Activated naive CD4-positive, alpha-beta T cell treated with anti-CD3 and anti-CD28 coated beads, Interleukin-2, amount 50 U/mL, for 72 hours (primary cell): ENCODE data around the gene HACD2. TPM values are rescaled to one million over a fixed set of nuclear protein-coding genes. Genes with fewer than 3 reads are reported as not detected.

ENCODE experiments used
- ATAC-seq, 2 donors: fragments of 150-1000 bp; cut with Tn5 transposase; 2 replicates each; pipeline ENCODE4 v1.10.0; 2021; ENCODE audit warnings: mild to moderate bottlenecking in 2 of 2, moderate library complexity in 2 of 2
- DNase-seq, 2 donors: peaks; one replicate each; pipeline ENCODE4 v3.0.0; 2021 to 2022; ENCODE audit warnings: low spot score in 2 of 2
- H3K27ac Mint-ChIP-seq, 2 donors: one replicate each; pipeline ENCODE4 v1.8.0; 2022; ENCODE audit warnings: mild to moderate bottlenecking in 2 of 2, mixed read lengths in 2 of 2
- H3K36me3 Mint-ChIP-seq, 2 donors: one replicate each; pipeline ENCODE4 v1.8.0; 2022; ENCODE audit warnings: mixed read lengths in 2 of 2
- H3K9me3 Mint-ChIP-seq, 2 donors: one replicate each; pipeline ENCODE4 v1.8.0; 2022; ENCODE audit warnings: mixed read lengths in 2 of 2
- total RNA-seq, 2 donors: library from RNA; stranded (reverse); gene quantifications; one replicate each; pipeline ENCODE4 v1.2.3, GENCODE V29; 2022

HACD2 gene
- total RNA-seq = 10 to 100 TPM; 21.7 to 25.5 TPM

DNA sequence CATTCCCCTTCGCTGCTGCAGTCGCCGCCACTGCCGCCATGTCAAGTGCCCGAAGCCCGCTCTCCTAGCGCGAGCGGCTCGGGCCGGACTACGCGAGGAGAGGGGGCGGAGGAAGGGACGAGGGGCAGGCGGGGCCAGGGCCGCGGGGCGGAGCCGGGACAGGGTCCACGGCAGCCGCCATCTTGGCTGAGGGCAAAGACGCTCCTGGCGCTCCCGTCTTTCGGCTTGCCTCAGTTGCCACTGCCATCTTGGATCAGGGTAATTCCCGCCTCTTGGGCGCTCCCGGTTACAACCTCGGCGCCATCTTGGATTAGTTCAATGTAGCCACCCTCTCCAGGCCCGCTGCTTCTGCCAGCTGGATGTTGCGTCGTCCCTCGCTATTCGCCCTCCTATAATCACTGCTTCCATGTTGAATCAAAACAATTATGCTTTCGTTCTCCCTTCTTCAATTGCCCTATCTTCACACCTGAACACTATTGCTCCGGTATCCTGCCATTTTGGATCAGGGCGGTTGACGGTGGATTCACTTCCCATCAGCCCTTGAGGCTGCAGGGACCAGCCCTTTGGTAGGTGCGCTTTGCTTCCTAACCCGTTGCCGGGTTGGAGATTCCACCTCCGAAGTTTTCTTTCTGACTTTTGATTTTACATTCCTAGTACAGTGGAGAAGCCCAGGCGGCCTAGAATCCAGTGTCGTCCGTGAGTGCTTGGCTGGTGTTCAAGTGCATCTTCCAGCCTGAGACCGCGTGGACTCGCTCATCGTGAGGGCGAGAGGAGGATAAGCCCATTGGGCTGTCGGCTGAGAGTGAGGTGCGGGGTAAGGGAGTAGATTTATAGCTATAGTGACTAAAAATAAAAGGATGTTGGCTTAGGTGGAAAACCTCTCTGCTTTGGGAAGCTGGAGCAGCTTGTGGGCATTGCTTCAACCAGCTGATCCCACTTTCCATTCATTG, at the start of gene HACD2:
Gene HACD2 (minus strand): TSS at position 66 of the 950 bp plus-strand sequence. CDS start 26 bp downstream, at position 40.
- Mint-ChIP-seq H3K36me3 (peaks cover 16 to 36% of the 10 kb centered on the region in 2 donors), H3K9me3 (peaks cover 6% of the 10 kb centered on the region in 2 donors), H3K27ac (peak within 1 kb of the TSS in 1 of 2 donors; percentile 88)
- DNase-seq = peak; percentile 93 to 95
- ATAC-seq = peak; percentile 94 to 95

DNA sequence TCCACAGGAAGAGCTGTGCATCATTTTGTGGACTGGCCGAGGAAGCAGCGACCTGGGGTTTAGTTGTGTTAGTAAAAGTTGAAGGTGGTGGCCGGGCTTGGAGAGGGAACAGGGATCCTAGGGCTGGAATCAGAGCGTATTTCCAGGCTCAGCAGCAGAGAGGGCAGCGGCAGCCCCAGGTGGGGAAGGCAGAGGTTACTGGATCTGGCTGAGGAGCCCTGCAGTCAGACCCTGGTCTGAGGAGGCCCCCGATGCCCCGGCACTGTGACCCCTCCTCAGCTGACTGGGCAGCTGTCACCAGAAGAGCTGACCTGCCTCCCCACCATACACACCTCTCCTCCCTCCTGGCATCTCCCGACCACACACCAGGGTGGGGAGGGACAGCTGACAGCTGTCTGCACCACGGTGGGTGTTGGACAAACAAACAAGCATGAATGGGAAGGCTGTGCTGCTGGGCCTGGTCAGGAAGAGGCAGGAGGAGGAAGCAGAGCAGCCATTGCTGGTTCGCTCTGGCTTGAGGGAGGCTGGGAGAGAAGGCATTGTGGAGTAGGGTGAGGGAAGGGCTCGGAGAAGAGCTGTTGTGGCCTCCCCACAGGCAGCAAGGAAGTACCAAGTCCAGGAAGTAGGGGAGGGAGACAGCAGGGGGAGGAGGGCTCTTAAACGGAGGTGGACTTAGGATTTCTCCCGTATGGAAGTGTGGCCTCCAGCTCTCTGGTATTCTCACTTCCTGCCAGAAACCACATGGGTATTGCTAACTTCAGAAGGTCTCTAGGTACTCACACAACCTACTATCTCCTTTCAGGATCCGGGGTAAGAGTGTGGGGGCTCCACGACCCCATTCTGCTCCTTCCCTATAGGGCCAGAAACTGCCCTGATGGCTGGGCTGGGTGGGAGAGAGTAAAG, 49.5 kb upstream of the HACD2 start:
- DNase-seq = no peak

DNA sequence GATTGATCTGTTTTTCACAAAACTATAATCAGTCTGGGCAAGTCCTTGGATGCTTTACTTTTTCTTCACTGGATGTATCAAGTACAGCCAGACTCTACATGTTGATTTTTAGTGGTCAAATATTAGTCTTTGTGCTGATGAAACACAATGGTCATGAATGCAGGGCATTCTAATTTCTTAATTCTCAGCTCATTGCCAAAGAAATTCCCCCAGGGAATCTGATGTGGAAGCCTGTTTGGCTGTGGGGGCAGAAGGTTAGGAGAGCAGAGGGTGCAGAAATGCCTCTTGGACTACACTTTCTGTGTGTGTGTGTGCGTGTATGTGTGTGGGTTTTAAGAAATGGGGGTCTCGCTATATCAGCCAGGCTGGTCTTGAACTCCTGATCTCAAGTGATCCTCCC, 48.7 kb upstream of the HACD2 start:
- Mint-ChIP-seq H3K9me3 (no peaks in the 10 kb centered on the region), H3K36me3 (no peaks in the 10 kb centered on the region), H3K27ac (no peak overlapping the region)
- no peak for ATAC-seq
- DNase-seq = no peak

More for the DNA sequence above, 49.5 kb upstream of the HACD2 start:
- ATAC-seq = no peak
- Mint-ChIP-seq H3K36me3 (no peaks in the 10 kb centered on the region), H3K27ac (peak overlapping the region in 1 of 2 donors; percentile 85), H3K9me3 (no peaks in the 10 kb centered on the region)

- H3K9me3 Mint-ChIP-seq = no peaks in the 10 kb centered on the region
- DNase-seq = no peak
- ATAC-seq = no peak
- no peak overlapping the region for H3K27ac Mint-ChIP-seq
- H3K36me3 Mint-ChIP-seq = no peaks in the 10 kb centered on the region
These were observed 47.4 kb upstream of the HACD2 start for GRCh38 chr3:123632161-123632655.

DNA sequence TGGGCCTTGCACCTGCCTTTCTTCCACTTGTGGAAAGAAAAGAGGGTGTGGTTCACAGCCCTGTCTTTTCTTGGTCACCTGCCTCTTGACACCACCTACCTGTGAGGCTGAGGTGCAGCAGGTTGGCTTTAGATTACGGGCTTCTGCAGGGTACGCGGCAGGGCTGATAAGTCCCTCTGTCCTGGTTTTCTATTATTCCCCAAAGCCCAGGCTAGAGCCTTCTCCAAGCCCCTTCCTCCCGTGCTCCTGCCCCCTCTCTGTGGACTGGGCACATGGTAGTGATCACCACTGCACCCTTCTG, 44.8 kb upstream of the HACD2 start:
- Mint-ChIP-seq H3K36me3 (no peaks in the 10 kb centered on the region), H3K27ac (no peak overlapping the region), H3K9me3 (no peaks in the 10 kb centered on the region)
- ATAC-seq = no peak
- DNase-seq = no peak

- Mint-ChIP-seq H3K36me3 (no peaks in the 10 kb centered on the region), H3K9me3 (no peaks in the 10 kb centered on the region), H3K27ac (no peak overlapping the region)
- DNase-seq (no peak), ATAC-seq (no peak)
These were observed 44.3 kb upstream of the HACD2 start for GRCh38 chr3:123628996-123629746.

GRCh38 chr3:123627673-123628670, 43.1 kb upstream of the HACD2 start:
- no peaks in the 10 kb centered on the region for H3K36me3 Mint-ChIP-seq
- ATAC-seq = no peak
- no peak for DNase-seq
- H3K27ac Mint-ChIP-seq = no peak overlapping the region
- no peaks in the 10 kb centered on the region for H3K9me3 Mint-ChIP-seq

DNA sequence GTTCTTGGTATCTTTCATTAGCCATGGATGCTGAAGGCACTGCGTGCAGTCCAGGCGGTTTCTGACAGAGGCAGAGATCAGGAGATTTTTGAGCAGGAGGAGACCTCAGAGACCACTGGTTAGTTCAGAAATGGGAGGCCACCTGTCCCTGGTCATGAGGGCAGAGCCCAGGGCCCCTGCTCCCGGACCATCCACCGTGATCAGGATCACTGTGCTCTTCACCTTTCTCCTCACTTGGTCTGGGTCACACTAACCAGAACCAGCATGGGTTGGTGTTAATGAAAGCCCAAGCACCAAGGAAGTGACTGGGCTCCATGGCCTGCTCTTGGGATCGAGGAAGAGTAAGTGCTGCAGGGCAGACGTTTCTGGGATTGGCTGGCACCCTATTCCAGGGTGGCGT, 42.0 kb upstream of the HACD2 start:
- DNase-seq = no peak
- Mint-ChIP-seq H3K9me3 (no peaks in the 10 kb centered on the region), H3K36me3 (no peaks in the 10 kb centered on the region), H3K27ac (no peak overlapping the region)
- ATAC-seq = no peak

GRCh38 chr3:123624302-123624701, 39.4 kb upstream of the HACD2 start:
- H3K27ac Mint-ChIP-seq = no peak overlapping the region
- ATAC-seq (no peak), DNase-seq (no peak)
- no peaks in the 10 kb centered on the region for H3K36me3 Mint-ChIP-seq
- H3K9me3 Mint-ChIP-seq = no peaks in the 10 kb centered on the region

- no peaks in the 10 kb centered on the region for H3K36me3 Mint-ChIP-seq
- no peak overlapping the region for H3K27ac Mint-ChIP-seq
- ATAC-seq (no peak), DNase-seq (no peak)
- no peaks in the 10 kb centered on the region for H3K9me3 Mint-ChIP-seq
These were observed 38.6 kb upstream of the HACD2 start for GRCh38 chr3:123623346-123623880.

GRCh38 chr3:123622766-123623165, 37.9 kb upstream of the HACD2 start:
- Mint-ChIP-seq H3K36me3 (no peaks in the 10 kb centered on the region), H3K27ac (no peak overlapping the region), H3K9me3 (no peaks in the 10 kb centered on the region)
- ATAC-seq = no peak
- no peak for DNase-seq

- Mint-ChIP-seq H3K27ac (no peak overlapping the region), H3K36me3 (no peaks in the 10 kb centered on the region), H3K9me3 (no peaks in the 10 kb centered on the region)
- DNase-seq (no peak), ATAC-seq (no peak)
These were observed 37.0 kb upstream of the HACD2 start for GRCh38 chr3:123621850-123622189.

- no peaks in the 10 kb centered on the region for H3K36me3 Mint-ChIP-seq
- no peak for DNase-seq
- no peaks in the 10 kb centered on the region for H3K9me3 Mint-ChIP-seq
- no peak for ATAC-seq
- H3K27ac Mint-ChIP-seq = no peak overlapping the region
These were observed 36.5 kb upstream of the HACD2 start for GRCh38 chr3:123621186-123621849.

- Mint-ChIP-seq H3K36me3 (no peaks in the 10 kb centered on the region), H3K27ac (no peak overlapping the region), H3K9me3 (no peaks in the 10 kb centered on the region)
- DNase-seq (no peak), ATAC-seq (no peak)
These were observed 35.5 kb upstream of the HACD2 start for GRCh38 chr3:123620343-123620742.
